AG04450 (cell line): ENCODE measurements around the gene AFP. TPM values are rescaled to one million over a fixed set of nuclear protein-coding genes. Genes with fewer than 3 reads are reported as not detected.

ENCODE experiments used
- CTCF ChIA-PET: fragments of 300-600, 350-600 bp; formaldehyde crosslinking; extraction: SDS; loops from one replicate; lab custom pipeline; 2022; ENCODE audit warnings: antibody characterized with exemption, inconsistent platforms; lab: Charles Lee
- POLR2A ChIA-PET: fragments of 350-600 bp; formaldehyde crosslinking; extraction: SDS; loops from one replicate; lab custom pipeline; 2021; ENCODE audit warnings: antibody characterized with exemption, inconsistent platforms; lab: Yijun Ruan, JAX
- DNase-seq: peaks from one replicate; pipeline ENCODE4 v3.0.0-alpha.2; 2011; ENCODE audit warnings: low read depth, low spot score
- H3K27ac ChIP-seq: one replicate; pipeline ENCODE4 v1.5.1; 2012; ENCODE audit warnings: low read depth, low read length, control low read depth
- H3K27me3 ChIP-seq: one replicate; pipeline ENCODE4 v1.6.0; 2012; ENCODE audit warnings: low read length; ENCODE audit not compliant: control insufficient read depth, insufficient read depth
- H3K4me3 ChIP-seq: 2 replicates; pipeline ENCODE4 v1.5.1; 2011; ENCODE audit warnings: mild to moderate bottlenecking, low read depth, low read length, control low read depth
- H3K9me3 ChIP-seq: 2 replicates; pipeline ENCODE4 v1.5.1; 2012; ENCODE audit warnings: low read length; ENCODE audit not compliant: control insufficient read depth, insufficient read depth
- CTCF ChIP-seq: IDR thresholded peaks from 2 replicates; pipeline ENCODE4 v1.5.1; 2011; ENCODE audit warnings: low read depth, low read length, control low read depth, inconsistent platforms
- polyA plus RNA-seq: library from polyadenylated mRNA; depleted of rRNA; stranded (reverse); fragments of >200 nt; gene quantifications from 2 replicates; pipeline ENCODE4 v1.2.3, GENCODE V29; 2011

Gene AFP
- polyA plus RNA-seq, 1 experiment = 1.1 TPM

DNA sequence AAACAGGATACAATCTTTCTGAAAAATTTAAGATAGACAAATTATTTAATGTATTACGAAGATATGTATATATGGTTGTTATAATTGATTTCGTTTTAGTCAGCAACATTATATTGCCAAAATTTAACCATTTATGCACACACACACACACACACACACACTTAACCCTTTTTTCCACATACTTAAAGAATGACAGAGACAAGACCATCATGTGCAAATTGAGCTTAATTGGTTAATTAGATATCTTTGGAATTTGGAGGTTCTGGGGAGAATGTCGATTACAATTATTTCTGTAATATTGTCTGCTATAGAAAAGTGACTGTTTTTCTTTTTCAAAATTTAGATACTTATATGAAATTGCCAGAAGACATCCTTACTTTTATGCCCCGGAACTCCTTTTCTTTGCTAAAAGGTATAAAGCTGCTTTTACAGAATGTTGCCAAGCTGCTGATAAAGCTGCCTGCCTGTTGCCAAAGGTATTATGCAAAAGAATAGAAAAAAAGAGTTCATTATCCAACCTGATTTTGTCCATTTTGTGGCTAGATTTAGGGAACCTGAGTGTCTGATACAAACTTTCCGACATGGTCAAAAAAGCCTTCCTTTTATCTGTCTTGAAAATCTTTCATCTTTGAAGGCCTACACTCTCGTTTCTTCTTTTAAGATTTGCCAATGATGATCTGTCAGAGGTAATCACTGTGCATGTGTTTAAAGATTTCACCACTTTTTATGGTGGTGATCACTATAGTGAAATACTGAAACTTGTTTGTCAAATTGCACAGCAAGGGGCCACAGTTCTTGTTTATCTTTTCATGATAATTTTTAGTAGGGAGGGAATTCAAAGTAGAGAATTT lies 26.8 kb upstream of the AFP start:
- TF ChIP-seq CTCF = no peak
- H3K27ac ChIP-seq = no peak overlapping the region
- ChIA-PET CTCF (interaction anchor here (0.7 kb wide), 1 partner anchor 242 kb away, joined by 4 read pairs; no protein-coding TSS in a partner anchor), POLR2A (no interaction called here)
- H3K27me3 ChIP-seq = peaks cover 3% of the 10 kb centered on the region
- DNase-seq = no peak
- H3K9me3 ChIP-seq = no peaks in the 10 kb centered on the region
- no peak overlapping the region for H3K4me3 ChIP-seq

DNA sequence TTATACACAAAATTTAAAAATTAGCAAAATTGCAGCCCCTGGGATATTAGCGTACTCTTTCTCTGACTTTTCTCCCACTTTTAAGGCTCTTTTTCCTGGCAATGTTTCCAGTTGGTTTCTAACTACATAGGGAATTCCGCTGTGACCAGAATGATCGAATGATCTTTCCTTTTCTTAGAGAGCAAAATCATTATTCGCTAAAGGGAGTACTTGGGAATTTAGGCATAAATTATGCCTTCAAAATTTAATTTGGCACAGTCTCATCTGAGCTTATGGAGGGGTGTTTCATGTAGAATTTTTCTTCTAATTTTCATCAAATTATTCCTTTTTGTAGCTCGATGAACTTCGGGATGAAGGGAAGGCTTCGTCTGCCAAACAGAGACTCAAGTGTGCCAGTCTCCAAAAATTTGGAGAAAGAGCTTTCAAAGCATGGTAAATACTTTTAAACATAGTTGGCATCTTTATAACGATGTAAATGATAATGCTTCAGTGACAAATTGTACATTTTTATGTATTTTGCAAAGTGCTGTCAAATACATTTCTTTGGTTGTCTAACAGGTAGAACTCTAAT lies 26.0 kb upstream of the AFP start:
- peaks cover 3% of the 10 kb centered on the region for H3K27me3 ChIP-seq
- POLR2A ChIA-PET = no interaction called here
- no peak for DNase-seq
- CTCF ChIA-PET = no interaction called here
- no peak overlapping the region for H3K27ac ChIP-seq
- no peak overlapping the region for H3K4me3 ChIP-seq
- TF ChIP-seq CTCF = no peak
- H3K9me3 ChIP-seq = no peaks in the 10 kb centered on the region

- no peak for DNase-seq
- no peak overlapping the region for H3K27ac ChIP-seq
- no peak for TF ChIP-seq CTCF
- H3K27me3 ChIP-seq = peaks cover 3% of the 10 kb centered on the region
- ChIA-PET POLR2A (no interaction called here), CTCF (no interaction called here)
- H3K9me3 ChIP-seq = no peaks in the 10 kb centered on the region
- no peak overlapping the region for H3K4me3 ChIP-seq
These were observed 24.9 kb upstream of the AFP start for GRCh38 chr4:73410916-73411730.

GRCh38 chr4:73411731-73412414 lies 24.1 kb upstream of the AFP start:
- peaks cover 3% of the 10 kb centered on the region for H3K27me3 ChIP-seq
- ChIA-PET POLR2A (no interaction called here), CTCF (no interaction called here)
- no peak overlapping the region for H3K4me3 ChIP-seq
- no peak for TF ChIP-seq CTCF
- H3K27ac ChIP-seq = no peak overlapping the region
- no peak for DNase-seq
- no peaks in the 10 kb centered on the region for H3K9me3 ChIP-seq
